HG02884 (cell line): Measurements from ENCODE around the gene NACAD.
"Not testable (repeated sequence)": the region's sequence is repeated elsewhere in the genome, so short reads cannot be mapped to it uniquely, and the experiment has no call there.

ENCODE experiments used
- ATAC-seq: cut with Tn5 transposase; IDR thresholded peaks from one replicate; pipeline ENCODE4 v1.9.1; 2021; ENCODE audit warnings: mild to moderate bottlenecking, moderate library complexity; ENCODE audit not compliant: unreplicated experiment

The NACAD gene

DNA sequence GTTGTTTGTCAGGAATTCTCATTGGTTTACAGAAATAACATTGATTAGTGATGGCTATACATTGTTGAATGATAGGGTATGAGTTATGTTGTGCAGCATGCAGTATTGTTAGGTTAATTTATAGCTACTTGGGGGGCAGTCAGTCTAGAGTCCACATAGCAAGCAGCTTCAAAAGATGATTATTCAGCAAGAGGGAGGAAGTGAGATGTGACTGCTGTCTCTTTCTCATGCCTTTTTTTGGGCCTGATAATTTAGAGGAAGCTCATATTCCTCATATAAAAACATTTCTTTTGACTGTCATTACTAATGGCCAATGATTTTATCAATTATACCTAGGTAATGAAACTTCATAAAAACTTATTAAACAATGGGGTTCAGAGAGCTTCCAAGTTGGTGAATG lies 26.2 kb upstream of the NACAD start:
- no peak for ATAC-seq

DNA sequence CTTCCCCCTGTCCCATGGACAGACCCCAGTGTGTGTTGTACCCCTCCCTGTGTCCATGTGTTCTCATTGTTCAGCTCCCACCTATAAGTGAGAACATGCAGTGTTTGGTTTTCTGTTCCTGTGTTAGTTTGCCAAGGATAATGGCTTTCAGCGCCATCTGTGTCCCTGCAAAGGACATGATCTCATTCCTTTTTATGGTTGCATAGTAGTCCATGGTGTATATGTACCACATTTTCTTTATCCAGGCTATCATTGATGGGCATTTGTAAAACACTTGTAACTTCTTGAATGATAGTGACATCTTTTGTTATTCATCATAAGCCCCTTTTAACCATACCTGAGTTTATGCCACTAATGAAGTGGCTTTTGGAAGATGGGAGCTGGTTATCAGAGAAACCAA lies 25.5 kb upstream of the NACAD start:
- ATAC-seq, result not testable (repeated sequence)

DNA sequence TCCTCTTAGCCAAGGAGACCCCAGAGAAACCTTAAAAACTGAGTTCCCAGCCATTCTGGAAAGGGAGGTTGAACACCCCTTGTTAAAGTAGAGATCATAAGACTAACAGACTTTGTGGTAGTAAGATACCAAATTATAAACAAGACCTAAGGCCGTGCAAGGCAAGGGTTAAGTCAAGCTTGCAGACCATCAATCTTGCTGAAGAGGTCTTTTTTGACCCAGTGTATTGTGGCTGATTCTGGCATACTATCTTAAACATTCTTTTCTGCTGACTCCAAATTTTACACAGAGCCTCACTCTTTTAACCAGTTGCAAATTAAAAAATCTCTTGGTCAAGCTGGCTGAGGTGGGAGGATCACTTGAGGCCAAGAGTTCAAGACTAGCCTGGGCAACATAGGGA lies 23.9 kb upstream of the NACAD start:
- ATAC-seq, result no peak

DNA sequence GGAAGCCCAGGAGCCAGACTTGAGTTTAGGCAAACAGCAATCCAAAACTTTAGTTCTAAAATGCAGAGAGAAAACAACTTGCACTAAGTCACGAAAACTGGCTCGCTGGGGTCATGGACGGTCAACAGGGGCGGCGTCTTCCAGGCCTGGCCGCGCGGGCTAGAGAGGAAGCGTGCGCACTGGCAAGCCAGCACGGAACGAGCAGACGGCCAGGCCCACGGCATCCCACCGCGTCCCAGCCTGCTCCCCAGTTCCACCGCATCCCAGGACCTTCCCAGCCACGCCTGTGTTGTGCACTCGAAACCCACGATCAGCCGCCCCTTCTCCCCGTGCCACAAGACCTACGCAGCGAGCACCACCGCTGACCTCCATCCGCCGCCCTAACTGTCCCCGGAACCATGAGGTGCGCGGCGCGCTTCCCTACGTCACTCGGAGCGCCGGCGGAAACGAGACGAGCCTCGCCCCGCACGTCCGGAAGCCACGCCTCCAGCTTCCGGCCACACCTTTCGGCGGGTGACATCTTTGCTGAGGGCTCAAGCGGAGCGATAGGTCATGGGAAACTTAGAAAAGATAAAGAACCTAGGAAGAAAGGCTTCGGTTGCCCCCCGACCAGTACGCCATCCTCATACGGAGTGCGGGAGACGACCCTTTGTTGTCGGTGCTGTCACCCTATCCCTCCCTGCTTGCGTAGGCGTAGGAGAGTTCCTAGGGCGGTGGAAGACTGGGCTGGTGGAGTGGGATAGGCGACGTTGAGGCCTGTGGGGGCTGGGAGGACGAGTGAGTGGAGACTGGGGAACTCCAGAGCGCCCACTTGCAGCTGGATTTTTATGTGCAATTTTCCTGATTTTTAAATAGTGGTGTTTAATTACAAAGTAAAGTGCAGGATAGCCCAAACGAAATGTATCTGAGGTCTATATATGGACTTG lies 22.8 kb upstream of the NACAD start, which contains the start of gene TBRG4:
Gene TBRG4, minus strand, starts transcription at position 400 of the 926 bp plus-strand sequence. CDS start 2,460 bp downstream, outside the sequence.
- ATAC-seq, result peak; percentile 93

DNA sequence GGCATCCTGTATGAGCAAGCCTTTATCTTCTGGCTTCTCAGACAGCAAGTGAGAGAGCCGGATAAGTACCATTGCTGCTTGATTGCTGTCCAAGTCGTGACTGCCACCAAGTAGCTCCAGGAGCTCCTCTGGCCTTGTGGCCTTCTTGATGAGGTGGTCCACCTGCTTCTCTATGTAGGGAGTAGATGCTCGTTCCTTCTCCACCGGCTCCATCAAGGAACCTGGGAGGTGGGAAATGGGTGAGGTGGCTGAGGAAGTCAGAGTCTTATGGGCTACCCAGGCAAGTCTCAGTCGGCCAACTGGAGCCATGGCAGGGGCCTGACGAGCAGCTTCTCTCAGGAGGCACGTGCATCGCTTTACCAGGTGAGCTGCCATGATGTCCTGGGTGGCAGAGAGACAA lies 20.1 kb upstream of the NACAD start:
- ATAC-seq, result no peak

DNA sequence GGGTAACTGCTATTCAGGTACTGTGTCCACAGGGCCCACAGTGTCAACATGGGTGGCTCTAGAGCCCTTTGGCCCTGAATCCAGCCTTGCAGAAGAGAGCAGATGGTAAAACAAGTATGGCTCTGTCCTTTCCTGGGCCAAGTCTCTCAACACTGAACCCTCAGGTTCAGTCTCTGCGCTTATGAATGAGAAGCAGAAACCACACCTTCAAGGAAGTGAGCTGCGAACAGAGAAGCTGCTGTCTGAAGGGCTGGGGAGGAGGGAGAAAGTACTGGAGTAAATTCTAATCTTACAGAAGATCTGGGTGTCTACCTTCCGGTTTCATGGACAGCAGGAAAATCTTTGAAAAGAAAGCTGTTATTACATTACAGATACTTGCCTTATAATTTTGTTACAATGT lies 18.6 kb upstream of the NACAD start:
- ATAC-seq, result no peak

DNA sequence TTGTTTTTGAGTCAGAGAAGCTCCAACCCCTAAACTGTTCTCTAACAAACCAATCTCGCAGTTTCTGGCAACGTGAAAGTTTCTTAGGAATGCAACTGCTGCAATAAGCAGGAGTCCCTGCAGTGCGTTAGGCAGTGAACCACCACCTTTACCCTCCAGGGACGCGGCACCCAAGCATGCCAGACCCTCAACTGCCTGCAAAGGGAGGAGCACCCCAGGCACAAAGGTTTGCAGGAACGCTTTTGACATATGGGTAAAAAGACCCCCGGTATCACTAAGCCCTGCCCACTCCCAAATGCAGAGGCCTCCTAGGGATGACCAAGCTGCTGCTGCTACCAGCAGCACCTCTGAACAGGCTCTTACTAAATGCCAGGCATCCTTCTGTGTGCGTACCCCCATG lies 18.1 kb upstream of the NACAD start:
- no peak for ATAC-seq

DNA sequence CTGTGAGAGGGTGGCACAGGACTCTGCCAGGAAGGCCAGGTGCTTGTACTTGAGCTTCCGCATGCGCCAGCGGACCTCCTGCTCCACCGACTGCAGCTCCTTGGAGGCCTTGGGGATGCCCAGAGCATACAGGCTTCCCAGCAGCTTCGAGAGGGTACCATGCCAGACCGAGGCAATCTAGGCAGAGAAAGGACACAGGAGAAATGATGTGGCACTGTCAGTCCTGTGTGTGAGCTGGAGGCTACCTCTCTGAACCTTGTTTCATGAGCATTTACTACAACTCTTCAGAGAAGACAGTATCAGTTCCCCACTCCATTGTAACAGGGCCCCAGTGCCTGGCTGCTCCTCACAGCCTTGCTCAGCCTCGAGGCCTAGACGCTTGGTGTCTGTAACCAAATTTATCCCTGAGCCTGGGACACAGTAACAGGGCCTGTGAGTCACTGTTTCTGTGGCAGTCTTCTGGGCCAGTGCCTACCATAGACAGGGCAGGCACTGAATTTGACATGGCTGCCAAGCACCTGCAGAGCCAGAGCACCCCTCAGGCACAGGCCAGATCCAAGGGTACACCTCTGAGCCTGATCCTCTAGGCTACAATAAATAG lies 16.9 kb upstream of the NACAD start:
- ATAC-seq, result no peak

DNA sequence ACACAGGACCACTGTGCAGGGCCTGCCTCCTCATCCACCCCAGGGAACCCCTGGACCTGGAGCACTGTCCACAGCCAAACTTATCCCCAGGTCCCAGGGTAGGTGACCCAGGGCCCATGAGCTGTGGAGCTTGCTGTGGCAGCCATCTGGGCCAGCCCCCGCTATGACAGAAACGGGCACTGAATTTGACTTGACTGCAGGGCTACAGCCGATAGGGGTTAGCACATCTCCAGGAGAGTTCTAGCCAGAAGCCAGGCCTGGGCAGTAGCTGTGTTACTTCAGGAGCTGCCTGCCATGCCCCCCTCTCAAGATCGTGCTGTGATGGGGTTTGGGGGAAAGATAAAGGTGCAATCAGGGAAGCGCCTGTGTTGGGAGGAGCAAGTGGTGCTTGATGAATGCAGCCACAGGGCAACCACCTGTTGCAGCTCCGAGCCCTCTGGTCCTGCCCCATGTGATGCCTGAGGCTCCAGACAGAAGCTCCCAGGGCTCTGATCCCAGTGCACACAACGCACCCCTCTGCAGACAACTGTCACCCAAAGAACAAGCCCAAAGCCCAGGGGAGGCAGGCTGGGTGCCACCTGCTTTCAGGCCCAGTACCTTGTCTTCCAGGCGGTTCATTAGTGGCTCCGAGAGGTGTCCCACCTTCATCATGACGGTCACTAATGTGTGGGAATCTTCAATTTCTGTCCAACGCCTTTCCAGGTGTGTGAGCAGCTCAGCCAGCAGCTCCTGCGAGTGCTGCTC lies 16.2 kb upstream of the NACAD start:
- no peak for ATAC-seq

DNA sequence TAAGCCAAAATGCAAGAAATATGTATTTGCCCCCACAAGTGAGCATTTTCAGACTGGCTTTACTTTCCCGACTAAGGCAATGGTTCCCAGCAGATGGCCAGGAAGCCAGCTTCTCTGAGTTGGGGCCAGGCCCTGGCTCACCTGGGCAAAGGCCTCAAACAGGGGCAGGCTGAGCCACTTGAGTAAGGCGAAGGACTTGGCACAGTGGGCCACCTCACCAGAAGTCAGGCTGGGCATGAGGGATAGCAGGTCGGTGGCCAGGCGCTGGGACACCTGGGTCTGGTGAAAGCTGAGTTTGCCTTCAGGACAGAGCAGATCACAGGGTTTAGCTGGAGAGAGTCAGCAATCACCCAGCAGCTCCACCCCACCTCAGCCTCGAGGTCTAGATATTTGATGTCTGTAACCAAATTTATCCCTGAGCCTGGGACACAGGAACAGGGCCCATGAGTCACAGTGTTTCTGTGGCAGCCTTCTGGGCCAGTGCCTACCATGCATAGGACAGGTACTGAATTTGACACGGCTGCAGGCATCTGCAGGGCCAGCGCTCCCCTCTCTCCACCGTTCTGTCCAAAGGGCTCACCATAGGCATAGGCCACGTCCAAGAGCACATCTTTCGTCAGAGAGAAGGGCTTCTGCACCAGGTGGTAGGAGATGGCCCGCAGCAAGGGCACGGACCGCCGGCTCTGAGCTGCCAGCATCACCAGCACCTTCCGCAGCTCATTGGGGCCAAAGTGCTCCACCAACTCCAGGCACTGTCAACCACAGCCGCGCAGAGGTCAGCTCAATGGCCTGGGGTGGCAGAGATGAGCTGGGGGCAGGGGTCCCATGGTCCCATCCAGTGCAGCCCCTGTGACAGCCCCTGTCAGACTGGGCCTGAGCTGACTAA lies 15.4 kb upstream of the NACAD start:
- no peak for ATAC-seq

DNA sequence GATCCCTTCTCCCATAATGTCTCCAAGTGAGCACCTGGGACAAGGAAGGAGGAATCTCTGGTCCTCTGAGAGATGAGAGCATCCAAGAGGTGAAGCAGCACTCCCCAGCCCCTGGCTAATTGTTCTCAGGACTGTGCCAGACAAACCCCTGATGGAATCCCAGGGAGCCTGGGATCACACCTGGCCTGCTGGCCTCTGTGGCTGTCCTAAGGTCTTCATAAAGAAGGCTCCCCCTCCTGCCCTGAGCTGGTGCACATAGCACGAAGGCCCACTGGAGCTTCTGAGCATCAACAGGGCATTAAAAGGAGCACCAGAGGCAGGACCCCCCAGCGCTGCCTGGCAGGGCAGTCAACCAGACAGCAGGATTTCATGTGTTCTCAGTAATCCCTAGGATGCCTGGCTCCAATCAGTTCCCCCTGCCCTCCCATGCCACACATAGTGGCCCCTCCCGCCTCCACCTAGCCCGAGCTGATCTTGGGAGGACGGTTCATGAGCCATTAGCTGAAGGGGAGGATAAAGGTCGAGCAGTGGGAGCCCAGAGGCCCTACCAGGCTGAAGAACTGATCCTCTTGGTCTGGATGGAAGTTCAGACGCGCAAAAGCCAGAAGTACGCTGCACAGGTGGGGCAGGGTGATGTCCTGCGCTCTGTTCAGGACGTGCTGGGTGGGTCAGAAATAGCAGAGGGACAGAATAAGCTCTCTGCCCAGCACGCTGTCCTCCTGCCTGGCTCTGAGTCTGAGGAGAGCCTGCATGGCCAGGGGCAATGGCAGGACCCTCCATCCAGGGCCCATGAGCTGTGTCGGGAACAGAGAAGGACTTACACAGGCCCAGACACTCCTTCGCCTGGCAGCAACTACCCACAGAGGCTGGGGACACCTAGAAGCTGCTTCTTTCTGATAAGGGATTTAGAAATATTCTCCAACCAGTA lies 14.3 kb upstream of the NACAD start:
- ATAC-seq, result no peak

DNA sequence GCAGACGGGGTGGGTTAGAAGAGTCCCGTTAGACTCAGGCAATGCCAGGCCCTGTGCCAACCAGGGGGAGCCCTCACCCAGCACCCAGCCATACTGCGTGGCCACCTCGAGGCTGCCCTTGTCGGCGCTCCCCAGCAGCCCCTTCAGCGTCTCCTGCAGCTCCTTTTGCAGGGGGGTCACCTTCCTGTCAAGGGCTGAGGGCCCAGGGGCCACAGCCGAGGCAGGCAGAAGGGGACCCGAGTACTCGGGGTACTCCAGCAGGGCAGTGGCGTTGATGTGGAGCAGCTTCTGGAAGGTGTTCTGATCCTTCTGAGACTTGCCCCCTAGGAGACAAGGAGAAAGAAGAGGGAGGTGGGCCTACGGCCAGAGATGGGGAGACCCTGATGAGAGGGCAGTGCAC lies 13.0 kb upstream of the NACAD start:
- no peak for ATAC-seq

DNA sequence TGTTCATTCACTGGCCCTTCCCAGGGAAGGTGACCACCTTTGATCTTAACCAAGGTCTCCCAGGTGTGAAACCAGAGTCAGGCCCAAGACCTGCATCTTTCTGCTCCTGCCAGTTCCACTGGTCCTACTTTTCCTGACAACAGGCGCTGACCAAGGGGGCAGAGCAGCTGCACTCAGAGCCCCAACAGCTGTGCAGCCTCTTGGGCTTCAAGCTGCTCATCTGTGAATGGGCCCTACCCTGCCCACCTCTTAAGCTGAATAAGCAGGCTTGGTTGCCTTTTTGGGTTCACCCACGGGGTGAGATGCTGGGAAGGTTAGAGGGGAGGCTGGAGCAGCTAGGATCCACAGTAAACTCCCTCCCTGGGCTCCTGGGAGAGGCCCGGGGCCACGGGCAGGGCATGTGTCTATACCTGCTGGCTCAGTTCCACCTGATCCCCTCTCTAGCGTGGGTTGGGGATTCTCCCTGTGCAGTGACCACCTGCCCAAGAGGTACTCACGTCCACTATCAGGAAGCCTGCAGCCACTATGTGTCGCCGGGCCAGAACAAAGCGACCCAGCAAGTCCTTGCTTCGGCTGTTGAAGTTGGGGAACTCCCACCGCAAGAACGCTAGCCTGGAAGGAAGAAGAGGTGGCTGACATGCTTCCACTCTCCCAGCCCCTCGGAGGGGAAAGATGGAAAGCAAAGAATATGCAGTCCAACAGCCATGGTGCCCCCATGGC lies 12.2 kb upstream of the NACAD start:
- no peak for ATAC-seq

DNA sequence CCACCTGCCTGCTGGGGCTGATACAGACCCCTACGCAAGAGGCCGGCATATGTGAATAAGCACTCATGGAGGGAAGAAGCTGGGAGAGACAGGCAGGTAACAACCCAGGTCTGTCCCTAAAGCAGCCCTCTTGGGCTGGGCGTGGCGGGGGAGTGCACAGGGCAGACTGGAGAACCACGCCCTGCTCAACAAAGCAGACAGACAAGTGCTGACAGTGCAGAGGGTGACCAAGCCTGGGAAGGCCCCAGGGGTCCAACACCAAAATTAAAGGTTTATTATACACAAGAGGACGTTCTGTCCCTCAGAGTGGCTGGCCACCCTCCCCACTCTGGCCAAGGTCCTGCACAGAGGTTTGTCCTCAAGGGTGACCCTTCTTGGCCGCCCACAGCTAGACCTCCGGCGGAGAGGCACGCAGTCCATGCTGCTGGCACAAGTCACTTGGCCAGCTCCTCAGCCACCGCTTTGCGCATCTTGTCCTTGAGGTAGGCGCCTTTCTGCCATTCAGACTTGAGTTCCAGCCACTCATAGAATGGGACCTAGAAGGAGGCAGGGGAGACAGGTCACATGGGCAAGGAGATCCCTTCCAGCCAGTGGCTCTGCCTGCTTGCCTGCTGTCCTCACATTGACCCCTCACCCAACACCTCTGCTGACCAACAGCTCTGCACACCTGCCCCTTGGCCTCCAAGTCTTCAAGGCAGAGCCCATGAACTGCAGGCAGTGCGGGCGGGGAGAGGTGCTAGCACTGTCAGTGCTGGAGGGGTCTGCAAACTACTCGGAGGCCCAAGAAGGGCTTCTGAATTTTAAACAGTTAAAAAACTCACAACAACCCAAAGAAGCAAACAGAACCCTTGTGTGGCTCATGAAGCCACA lies 11.4 kb upstream of the NACAD start:
- ATAC-seq, result no peak

DNA sequence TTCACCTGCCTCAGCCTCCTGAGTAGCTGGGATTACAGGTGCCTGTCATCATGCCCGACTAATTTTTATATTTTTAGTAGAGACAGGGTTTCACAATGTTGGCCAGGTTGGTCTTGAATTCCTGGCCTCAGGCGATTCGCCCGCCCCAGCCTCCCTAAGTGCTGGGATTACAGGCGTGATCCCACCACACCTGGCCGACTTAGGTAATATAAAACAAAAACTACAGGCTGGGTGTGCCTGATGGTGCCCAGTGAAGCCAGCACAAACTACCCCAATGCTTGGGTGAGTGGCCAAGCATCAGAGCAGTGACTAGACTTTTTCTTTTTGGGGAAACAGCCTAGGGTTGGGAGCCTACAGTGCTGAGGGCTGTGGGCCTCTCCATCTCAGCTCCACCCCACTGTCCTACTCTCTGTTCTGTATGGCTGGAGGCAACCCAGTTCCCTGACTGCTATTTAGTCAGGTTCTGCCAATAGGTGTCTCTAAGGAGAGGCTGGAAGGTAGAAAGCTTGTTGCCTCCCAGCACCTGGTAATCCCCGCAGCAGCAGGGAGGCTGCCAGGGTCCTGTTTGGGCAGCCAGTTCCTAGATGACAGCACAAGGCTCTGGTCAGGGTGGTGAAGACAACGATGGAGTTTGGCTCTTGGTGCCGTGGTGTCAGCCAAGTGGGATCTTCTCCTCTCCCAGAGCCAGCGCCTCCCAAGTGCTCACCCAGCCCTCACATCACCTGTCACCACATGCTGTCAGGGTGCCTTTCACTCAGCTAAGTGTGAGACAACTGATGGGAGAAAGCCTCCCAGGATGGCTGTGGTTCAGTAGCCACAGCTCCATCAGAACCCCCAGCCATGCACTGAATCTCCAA lies 10.4 kb upstream of the NACAD start:
- no peak for ATAC-seq

DNA sequence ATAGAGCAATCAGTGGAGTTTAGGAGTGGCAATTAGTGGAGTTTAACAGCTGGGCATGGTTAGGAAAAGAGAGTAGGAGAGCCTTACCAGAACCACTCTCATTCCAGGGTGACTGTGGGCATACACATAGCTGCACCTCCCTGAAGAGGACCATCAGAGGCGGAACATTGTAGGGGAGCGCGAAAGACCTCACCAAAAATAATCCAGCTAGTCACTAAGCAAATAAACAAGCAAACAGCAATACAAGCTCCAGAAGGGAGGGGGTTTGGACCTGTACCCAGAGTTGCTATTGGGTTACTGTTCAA lies 4.1 kb upstream of the NACAD start:
- no peak for ATAC-seq
